Upper lobe of right lung (tissue), 1 donor: Measurements from ENCODE around the gene GLOD4. TPM values are rescaled to one million over a fixed set of nuclear protein-coding genes. Genes with fewer than 3 reads are reported as not detected.

Experiments
- ATAC-seq: fragments of 200-7000 bp; cut with Tn5 transposase; one replicate; pipeline ENCODE4 v1.9.1; 2020; ENCODE audit warnings: mild to moderate bottlenecking, moderate library complexity
- DNase-seq: peaks from one replicate; pipeline ENCODE4 v3.0.0-alpha.2; 2020
- H3K27ac ChIP-seq: fragments of 200-600 bp; one replicate; pipeline ENCODE4 v1.8.0; 2022
- H3K27me3 ChIP-seq: fragments of 200-600 bp; one replicate; pipeline ENCODE4 v1.8.0; 2022; ENCODE audit warnings: mild to moderate bottlenecking
- H3K36me3 ChIP-seq: fragments of 200-600 bp; one replicate; pipeline ENCODE4 v1.8.0; 2022
- H3K4me1 ChIP-seq: fragments of 200-600 bp; one replicate; pipeline ENCODE4 v1.8.0; 2022
- H3K4me3 ChIP-seq: fragments of 200-600 bp; one replicate; pipeline ENCODE4 v1.8.0; 2022; ENCODE audit warnings: mild to moderate bottlenecking
- H3K9me3 ChIP-seq: fragments of 200-600 bp; one replicate; pipeline ENCODE4 v1.8.0; 2022
- CTCF ChIP-seq: fragments of 200-600 bp; IDR thresholded peaks from one replicate; pipeline ENCODE4 v1.8.0; 2022; ENCODE audit warnings: antibody characterized with exemption
- intact Hi-C: fragments of 100-400 bp; cut with DNase I; formaldehyde crosslinking; loops from one replicate; pipeline ENCODE4 v1.11.0; 2022
- total RNA-seq: library from RNA; stranded (reverse); fragmentation: NEBNext Ultra II Directional; extraction: Animal tissue kit (Norgen Biotek cat#: 25700); gene quantifications from one replicate; pipeline ENCODE4 v1.2.1, GENCODE V29; 2021
- donor health status: DM: no; HTN: yes; CAD: no; lungs with severe emphysema.

Gene GLOD4
- total RNA-seq, 1 donor from 2014 or later = 55.5 TPM

DNA sequence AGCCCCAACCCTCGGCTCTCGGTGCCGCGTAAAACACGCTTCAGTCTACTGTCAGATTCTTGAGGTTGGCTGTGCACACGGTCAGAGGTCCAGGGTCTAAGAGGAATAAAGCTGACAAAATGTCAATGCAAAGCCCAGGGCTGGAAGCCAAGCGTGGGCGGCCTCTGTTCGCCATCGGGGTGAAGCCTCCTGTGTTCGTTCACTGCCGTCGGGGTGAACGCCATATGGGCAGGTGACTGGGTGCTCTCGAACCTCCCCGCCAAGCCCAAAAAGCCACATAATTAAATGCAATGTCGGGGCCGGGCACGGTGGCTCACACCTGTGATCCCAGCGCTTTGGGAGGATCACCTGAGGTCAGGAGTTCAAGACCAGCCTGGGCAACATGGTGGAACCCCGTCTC is 44.7 kb upstream of the GLOD4 start:
- Histone ChIP-seq H3K36me3 (peaks cover 4% of the 10 kb centered on the region), H3K9me3 (no peaks in the 10 kb centered on the region), H3K27ac (no peak overlapping the region), H3K4me3 (no peak overlapping the region), H3K4me1 (no peaks in the 10 kb centered on the region), H3K27me3 (no peaks in the 10 kb centered on the region)
- intact Hi-C loops = no loop called here
- DNase-seq = no peak
- no peak for TF ChIP-seq CTCF
- ATAC-seq = no peak

DNA sequence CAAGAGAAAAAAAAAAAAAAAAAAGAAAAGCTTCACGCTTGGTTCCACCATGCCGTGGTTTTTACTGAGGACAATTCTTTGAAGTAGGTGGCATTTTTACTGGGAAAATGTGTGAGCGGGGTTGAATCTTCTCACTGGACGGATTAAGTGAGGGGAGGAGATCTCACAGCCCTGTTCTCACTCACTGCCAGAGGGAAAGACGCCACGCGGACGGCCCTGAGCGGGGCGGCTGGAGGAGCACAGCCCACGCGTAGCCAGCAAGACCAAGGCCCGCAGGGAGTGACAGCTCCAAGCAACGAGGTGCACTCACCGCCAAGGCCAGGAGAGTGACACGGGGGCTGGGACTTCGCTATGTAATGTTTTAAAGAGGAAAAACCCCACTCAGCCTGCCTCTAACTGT is 43.1 kb upstream of the GLOD4 start:
- ATAC-seq = no peak
- intact Hi-C loops = no loop called here
- no peak overlapping the region for H3K4me3 ChIP-seq
- H3K4me1 ChIP-seq = no peaks in the 10 kb centered on the region
- H3K27me3 ChIP-seq = no peaks in the 10 kb centered on the region
- DNase-seq = no peak
- no peak overlapping the region for H3K27ac ChIP-seq
- H3K9me3 ChIP-seq = no peaks in the 10 kb centered on the region
- no peak for TF ChIP-seq CTCF
- H3K36me3 ChIP-seq = peaks cover 4% of the 10 kb centered on the region

DNA sequence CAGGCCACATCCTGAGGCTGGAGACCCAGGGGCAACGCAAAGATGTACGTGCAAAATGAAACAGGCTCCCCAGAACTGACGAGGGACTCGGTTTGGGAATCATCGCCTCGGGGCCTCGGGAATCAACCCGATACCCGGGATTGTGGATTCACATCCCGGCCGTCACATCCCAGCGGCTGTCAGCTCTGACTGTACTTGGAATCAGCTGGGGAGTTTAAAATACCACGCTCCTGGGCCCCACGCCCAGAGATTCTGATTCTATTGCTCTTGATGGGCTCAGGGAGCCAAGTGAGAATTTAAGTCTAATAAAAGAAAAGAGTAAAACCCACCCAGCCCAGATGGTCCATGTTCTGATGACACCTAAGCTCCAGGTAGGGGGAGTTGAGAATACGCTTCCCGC is 42.3 kb upstream of the GLOD4 start:
- intact Hi-C loops = no loop called here
- Histone ChIP-seq H3K4me3 (no peak overlapping the region), H3K9me3 (no peaks in the 10 kb centered on the region), H3K27ac (no peak overlapping the region), H3K4me1 (no peaks in the 10 kb centered on the region), H3K27me3 (no peaks in the 10 kb centered on the region), H3K36me3 (peaks cover 9% of the 10 kb centered on the region)
- DNase-seq (no peak), ATAC-seq (no peak)
- TF ChIP-seq CTCF = no peak

- Histone ChIP-seq H3K4me1 (no peaks in the 10 kb centered on the region), H3K36me3 (peaks cover 18% of the 10 kb centered on the region), H3K27ac (no peak overlapping the region), H3K4me3 (no peak overlapping the region), H3K27me3 (no peaks in the 10 kb centered on the region), H3K9me3 (no peaks in the 10 kb centered on the region)
- no peak for TF ChIP-seq CTCF
- intact Hi-C loops = no loop called here
- ATAC-seq (no peak), DNase-seq (no peak)
These were observed 41.4 kb upstream of the GLOD4 start for GRCh38 chr17:823501-823902.

GRCh38 chr17:819251-819650 is 37.2 kb upstream of the GLOD4 start:
- peaks cover 27% of the 10 kb centered on the region for H3K36me3 ChIP-seq
- DNase-seq = no peak
- no peak for ATAC-seq
- no peaks in the 10 kb centered on the region for H3K4me1 ChIP-seq
- H3K27ac ChIP-seq = no peak overlapping the region
- no peak for TF ChIP-seq CTCF
- H3K4me3 ChIP-seq = no peak overlapping the region
- H3K9me3 ChIP-seq = no peaks in the 10 kb centered on the region
- no peaks in the 10 kb centered on the region for H3K27me3 ChIP-seq
- intact Hi-C loops = no loop called here

- H3K36me3 ChIP-seq = peaks cover 17% of the 10 kb centered on the region
- DNase-seq = no peak
- intact Hi-C loops = no loop called here
- H3K4me3 ChIP-seq = no peak overlapping the region
- H3K9me3 ChIP-seq = no peaks in the 10 kb centered on the region
- H3K27ac ChIP-seq = no peak overlapping the region
- H3K4me1 ChIP-seq = no peaks in the 10 kb centered on the region
- H3K27me3 ChIP-seq = no peaks in the 10 kb centered on the region
- ATAC-seq = no peak
- TF ChIP-seq CTCF = no peak
These were observed 32.3 kb upstream of the GLOD4 start for GRCh38 chr17:814371-814770.
